Endothelial cell of umbilical vein (primary cell): ENCODE measurements around the gene C1orf210. TPM values are rescaled to one million over a fixed set of nuclear protein-coding genes. Genes with fewer than 3 reads are reported as not detected.

Experiments
- BruUV-seq: library from RNA; stranded (reverse); fragments of 400-500 nt; replicated peaks from 2 replicates; lab custom pipeline; 2021; lab: Mats Ljungman, UMichigan
- CTCF ChIA-PET: fragments of 300-600, 350-600 bp; sonication (Branson Sonifier 250); formaldehyde crosslinking; loops from one replicate; lab custom pipeline; 2021; ENCODE audit warnings: antibody characterized with exemption, inconsistent platforms; lab: Charles Lee
- POLR2A ChIA-PET: fragments of 300-600, 350-600 bp; sonication (Branson Sonifier 250); formaldehyde crosslinking; loops from one replicate; lab custom pipeline; 2021; ENCODE audit warnings: antibody characterized with exemption, inconsistent platforms; lab: Charles Lee
- DNase-seq: peaks from one replicate; pipeline ENCODE4 v3.0.0-alpha.2; 2011; ENCODE audit warnings: low read depth, low spot score
- FAIRE-seq: peaks from 2 replicates; lab custom pipeline; 2011; peaks lifted over from hg19 to GRCh38; lab: Jason Lieb, UNC
- H2AFZ ChIP-seq: 2 replicates; pipeline ENCODE4 v1.6.0; 2012; ENCODE audit warnings: low read depth, low read length, control low read depth, inconsistent platforms
- H3K27ac ChIP-seq: 2 replicates; pipeline ENCODE4 v1.5.1; 2011; ENCODE audit warnings: low read depth, mild to moderate bottlenecking, control low read depth, low read length, moderate library complexity; ENCODE audit not compliant: insufficient read depth
- H3K27me3 ChIP-seq, 2 experiments: 2 replicates each; pipeline versions ENCODE4 v1.6.0 to v1.6.1; 2011; ENCODE audit warnings: low read length in 2 of 2, mixed read lengths in 1 of 2; ENCODE audit not compliant: control insufficient read depth in 2 of 2, insufficient read depth in 2 of 2
- H3K36me3 ChIP-seq, 2 experiments: 2 replicates in 1 of 2; 3 replicates in 1 of 2; pipeline ENCODE4 v1.5.1; 2011; ENCODE audit warnings: low read length in 2 of 2, mild to moderate bottlenecking in 1 of 2, moderate library complexity in 1 of 2; ENCODE audit not compliant: control insufficient read depth in 2 of 2, insufficient read depth in 2 of 2; ENCODE audit errors: extremely low read depth in 1 of 2
- H3K4me1 ChIP-seq: 3 replicates; pipeline ENCODE4 v1.5.1; 2011; ENCODE audit warnings: mild to moderate bottlenecking, low read length; ENCODE audit not compliant: control insufficient read depth, insufficient read depth; ENCODE audit errors: extremely low read depth
- H3K4me2 ChIP-seq: 2 replicates; pipeline ENCODE4 v1.6.1; 2011; ENCODE audit warnings: low read length, control low read depth, mixed read lengths; ENCODE audit not compliant: insufficient read depth
- H3K4me3 ChIP-seq, 3 experiments: fragments of 200-600 bp in 1 of 3; sonication (generic), shearing (Covaris generic) in 1 of 3; replicated peaks in 1 of 3; 2 replicates each; pipeline ENCODE4 v1.5.1; 2011 to 2016; ENCODE audit warnings: control low read depth in 3 of 3, low read length in 3 of 3, mild to moderate bottlenecking in 2 of 3, inconsistent platforms in 1 of 3, low read depth in 1 of 3, moderate library complexity in 1 of 3; ENCODE audit not compliant: insufficient read depth in 1 of 3
- H3K79me2 ChIP-seq: 2 replicates; pipeline ENCODE4 v1.6.0; 2012; ENCODE audit warnings: low read length, inconsistent platforms; ENCODE audit not compliant: control insufficient read depth, insufficient read depth
- H3K9ac ChIP-seq: replicated peaks from 2 replicates; pipeline ENCODE3; 2011; ENCODE audit warnings: low read length, control low read depth; ENCODE audit not compliant: insufficient read depth; ENCODE audit errors: extremely low read depth
- H3K9me1 ChIP-seq: replicated peaks from 3 replicates; pipeline ENCODE4 v1.6.0; 2011; ENCODE audit warnings: mild to moderate bottlenecking, low read length; ENCODE audit not compliant: control insufficient read depth, insufficient read depth; ENCODE audit errors: extremely low read depth
- H3K9me3 ChIP-seq: replicated peaks from 2 replicates; pipeline ENCODE4 v1.5.1; 2012; ENCODE audit warnings: low read length, inconsistent platforms; ENCODE audit not compliant: control insufficient read depth, insufficient read depth
- H4K20me1 ChIP-seq: replicated peaks from 2 replicates; pipeline ENCODE3; 2011; ENCODE audit warnings: mild to moderate bottlenecking, low read length; ENCODE audit not compliant: control insufficient read depth, insufficient read depth; ENCODE audit errors: extremely low read depth
- EZH2 ChIP-seq: IDR thresholded peaks from 2 replicates; pipeline ENCODE4 v1.6.1; 2012; ENCODE audit warnings: borderline replicate concordance, low read depth, mild to moderate bottlenecking, moderate library complexity, low read length, inconsistent platforms; ENCODE audit not compliant: severe bottlenecking
- FOS ChIP-seq: IDR thresholded peaks from 2 replicates; pipeline ENCODE4 v1.6.1; 2011; ENCODE audit warnings: mild to moderate bottlenecking, low read length, moderate library complexity, borderline replicate concordance; ENCODE audit not compliant: insufficient read depth
- GATA2 ChIP-seq: IDR thresholded peaks from 2 replicates; pipeline ENCODE4 v1.7.0; 2011; ENCODE audit warnings: low read depth, mild to moderate bottlenecking, moderate library complexity, mixed read lengths, low read length; ENCODE audit not compliant: insufficient read length, insufficient read depth
- JUN ChIP-seq: IDR thresholded peaks from 2 replicates; pipeline ENCODE4 v1.6.1; 2011; ENCODE audit warnings: borderline replicate concordance, low read depth; ENCODE audit not compliant: insufficient read length, insufficient read depth
- MYC ChIP-seq: IDR thresholded peaks from one replicate; pipeline ENCODE4 v1.6.1; 2011; ENCODE audit warnings: mild to moderate bottlenecking, low read depth, low read length
- POLR2A ChIP-seq: IDR thresholded peaks from 2 replicates; pipeline ENCODE4 v1.6.1; 2012; ENCODE audit warnings: low read depth, mild to moderate bottlenecking, control low read depth, low read length
- POLR2AphosphoS5 ChIP-seq: IDR thresholded peaks from 2 replicates; pipeline ENCODE4 v1.6.1; 2012; ENCODE audit warnings: low read depth, mild to moderate bottlenecking, control low read depth, low read length, moderate library complexity; ENCODE audit not compliant: insufficient read depth
- dilution Hi-C: fragments of 300-500 bp; cut with MboI; formaldehyde crosslinking; loops from one replicate; pipeline ENCODE4 v1.15.0; 2019; ENCODE audit warnings: low sequenced_read_pairs; ENCODE audit not compliant: extremely low pct_ligation_motif_present
- intact Hi-C: fragments of 100-400 bp; cut with micrococcal nuclease; formaldehyde crosslinking; loops from one replicate; pipeline ENCODE4 v1.10.0; 2022
- polyA plus RNA-seq, 4 experiments: library from polyadenylated mRNA; depleted of rRNA in 3 of 4; stranded (reverse) in 3 of 4; unstranded in 1 of 4; fragments of >200 nt; gene quantifications; 2 replicates each; pipeline versions ENCODE4 v1.2.1 to v1.2.3, GENCODE V29; 2011 to 2012; ENCODE audit warnings: missing spikeins in 1 of 4
- total RNA-seq: library from RNA; stranded (reverse); gene quantifications from 2 replicates; pipeline ENCODE4 v1.2.3, GENCODE V29; 2021
- TF ChIP-seq, protein P1 (sequence below): IDR thresholded peaks from 2 replicates; pipeline ENCODE4 v1.6.1; 2011; ENCODE audit not compliant: insufficient read depth, insufficient read length
- TF ChIP-seq, protein P2 (sequence below), 2 donors: IDR thresholded peaks; 1 replicate in 1 of 2; 2 replicates in 1 of 2; pipeline ENCODE4 v1.5.1; 2011; ENCODE audit warnings: low read length in 2 of 2, mild to moderate bottlenecking in 2 of 2, moderate library complexity in 2 of 2, control low read depth in 1 of 2, inconsistent platforms in 1 of 2, low read depth in 1 of 2; ENCODE audit not compliant: insufficient read depth in 1 of 2; ENCODE audit errors: extremely low read depth in 1 of 2

Gene C1orf210
- total and polyA plus RNA-seq, 2 donors (not counting 3 experiments of a cell fraction or from before 2014, with no cell fraction given), result not detected

DNA sequence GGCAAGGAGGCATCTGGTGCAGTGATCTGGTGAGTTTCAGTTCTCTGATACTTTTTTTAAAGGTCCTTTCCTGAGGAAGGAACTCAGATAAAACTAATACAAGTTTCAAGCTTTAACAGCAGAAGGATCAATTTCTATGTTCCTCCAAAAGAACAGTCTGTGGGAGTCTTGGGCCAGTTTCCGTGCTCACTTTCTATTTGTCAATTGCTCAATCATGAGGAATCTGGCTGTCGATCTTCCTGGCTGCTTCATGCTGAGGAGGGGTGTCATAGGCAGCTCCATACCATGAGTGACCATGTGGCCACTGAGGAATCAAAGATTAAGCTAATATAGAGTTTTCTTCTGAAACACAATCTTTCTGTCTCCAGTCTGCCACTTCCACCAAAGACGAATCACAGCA is 27.0 kb downstream of the C1orf210 start:
- Histone ChIP-seq H2AFZ (no peak overlapping the region), H3K9me1 (no peaks in the 10 kb centered on the region), H3K79me2 (no peaks in the 10 kb centered on the region), H3K9ac (no peak overlapping the region), H3K27me3 (peaks cover 0 to 2% of the 10 kb centered on the region in 2 experiments), H3K36me3 (no peaks in the 10 kb centered on the region), H3K27ac (no peak overlapping the region), H3K4me3 (no peak overlapping the region), H3K4me2 (no peak overlapping the region), H3K4me1 (no peaks in the 10 kb centered on the region), H4K20me1 (no peaks in the 10 kb centered on the region), H3K9me3 (no peaks in the 10 kb centered on the region)
- ChIA-PET CTCF (interaction anchor here (1.5 kb wide), 1 partner anchor 46 kb away, joined by 4 read pairs; no protein-coding TSS in a partner anchor), POLR2A (no interaction called here)
- FAIRE-seq, result no peak
- DNase-seq, result no peak
- TF ChIP-seq GATA2, result no peak
- no TSS peak for BruUV-seq
- dilution Hi-C loops, result no loop called here
- intact Hi-C loops, result no loop called here

DNA sequence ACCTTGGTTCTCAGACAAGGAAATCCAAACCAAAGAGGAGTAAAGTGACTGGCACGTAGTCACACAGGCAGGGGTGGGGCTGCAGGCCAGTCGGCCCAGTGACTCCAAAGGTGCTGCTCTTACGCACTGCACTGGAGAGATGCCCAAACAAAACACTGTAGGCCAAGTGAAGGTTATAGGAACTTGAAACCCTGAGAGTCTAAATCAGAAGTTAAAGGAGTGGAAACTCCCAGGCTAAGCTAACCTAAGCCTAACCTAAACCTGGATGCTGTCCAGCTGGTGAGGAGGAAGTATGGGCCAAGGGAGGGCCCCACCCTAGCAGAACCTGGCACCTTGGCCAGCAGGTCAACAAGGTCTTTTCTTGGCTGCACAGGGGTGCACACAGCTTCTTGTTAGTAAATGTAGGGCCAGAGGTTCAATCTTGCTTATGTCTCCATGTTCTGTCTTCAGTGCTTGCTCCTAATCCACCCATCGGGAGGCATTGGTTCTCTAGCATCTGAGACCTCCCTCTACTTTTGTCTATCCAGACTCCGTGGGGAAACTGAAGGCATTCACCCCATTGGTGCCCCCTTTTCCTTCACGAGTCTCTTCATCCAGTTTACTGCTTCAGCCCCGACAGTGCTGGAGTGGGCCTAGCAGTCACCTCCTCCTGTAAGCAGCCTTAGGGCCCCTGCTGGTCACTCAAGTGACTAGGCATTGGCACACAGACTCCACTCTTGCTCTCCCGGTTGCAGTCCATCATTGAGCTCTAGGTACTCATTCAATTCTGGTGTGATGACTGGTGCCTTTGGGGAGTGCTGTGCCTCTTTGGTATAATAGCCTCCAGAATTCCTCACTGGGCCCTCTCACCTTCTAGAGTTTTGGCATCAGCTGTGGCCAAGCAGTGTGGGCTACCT is 28.5 kb downstream of the C1orf210 start:
- H2AFZ ChIP-seq, result no peak overlapping the region
- dilution Hi-C loops, result no loop called here

More for the DNA sequence above, 28.5 kb downstream of the C1orf210 start:
- DNase-seq (no peak), FAIRE-seq (no peak)
- Histone ChIP-seq H3K4me1 (no peaks in the 10 kb centered on the region), H3K79me2 (no peaks in the 10 kb centered on the region), H3K4me3 (no peak overlapping the region), H3K27ac (no peak overlapping the region), H3K9me3 (no peaks in the 10 kb centered on the region), H3K27me3 (peaks cover 5 to 11% of the 10 kb centered on the region in 2 experiments), H3K9me1 (no peaks in the 10 kb centered on the region), H3K36me3 (no peaks in the 10 kb centered on the region), H4K20me1 (no peaks in the 10 kb centered on the region), H3K4me2 (no peak overlapping the region), H3K9ac (no peak overlapping the region)
- TF ChIP-seq, protein P1, sequence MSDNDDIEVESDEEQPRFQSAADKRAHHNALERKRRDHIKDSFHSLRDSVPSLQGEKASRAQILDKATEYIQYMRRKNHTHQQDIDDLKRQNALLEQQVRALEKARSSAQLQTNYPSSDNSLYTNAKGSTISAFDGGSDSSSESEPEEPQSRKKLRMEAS, result no peak
- TF ChIP-seq JUN (no peak), MYC (no peak), POLR2A (no peak), FOS (no peak), EZH2 (no peak), GATA2 (no peak), POLR2AphosphoS5 (no peak)
- TF ChIP-seq, protein P2, sequence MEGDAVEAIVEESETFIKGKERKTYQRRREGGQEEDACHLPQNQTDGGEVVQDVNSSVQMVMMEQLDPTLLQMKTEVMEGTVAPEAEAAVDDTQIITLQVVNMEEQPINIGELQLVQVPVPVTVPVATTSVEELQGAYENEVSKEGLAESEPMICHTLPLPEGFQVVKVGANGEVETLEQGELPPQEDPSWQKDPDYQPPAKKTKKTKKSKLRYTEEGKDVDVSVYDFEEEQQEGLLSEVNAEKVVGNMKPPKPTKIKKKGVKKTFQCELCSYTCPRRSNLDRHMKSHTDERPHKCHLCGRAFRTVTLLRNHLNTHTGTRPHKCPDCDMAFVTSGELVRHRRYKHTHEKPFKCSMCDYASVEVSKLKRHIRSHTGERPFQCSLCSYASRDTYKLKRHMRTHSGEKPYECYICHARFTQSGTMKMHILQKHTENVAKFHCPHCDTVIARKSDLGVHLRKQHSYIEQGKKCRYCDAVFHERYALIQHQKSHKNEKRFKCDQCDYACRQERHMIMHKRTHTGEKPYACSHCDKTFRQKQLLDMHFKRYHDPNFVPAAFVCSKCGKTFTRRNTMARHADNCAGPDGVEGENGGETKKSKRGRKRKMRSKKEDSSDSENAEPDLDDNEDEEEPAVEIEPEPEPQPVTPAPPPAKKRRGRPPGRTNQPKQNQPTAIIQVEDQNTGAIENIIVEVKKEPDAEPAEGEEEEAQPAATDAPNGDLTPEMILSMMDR (IDR thresholded peaks at IDR 0.05; ENCODE audit: extremely low read depth in 1 of 2, insufficient read depth in 1 of 2, low read depth in 1 of 2, low read length in 2 of 2), result no peak
- CTCF ChIA-PET, result interaction anchor here (1.5 kb wide), 1 partner anchor 47 kb away, joined by 4 read pairs; no protein-coding TSS in a partner anchor
- POLR2A ChIA-PET, result no interaction called here
- intact Hi-C loops, result no loop called here
- no TSS peak for BruUV-seq
